Keratinocyte (primary cell): ENCODE measurements around the gene ZNF831. TPM values are rescaled to one million over a fixed set of nuclear protein-coding genes. Genes with fewer than 3 reads are reported as not detected.

Source experiments
- DNase-seq: peaks from one replicate; pipeline ENCODE4 v3.0.0-alpha.2; 2011; ENCODE audit warnings: low read depth, missing footprints, low spot score
- FAIRE-seq: peaks from 2 replicates; lab custom pipeline; 2011; peaks lifted over from hg19 to GRCh38; lab: Jason Lieb, UNC
- H2AFZ ChIP-seq: 2 replicates; pipeline ENCODE4 v1.6.0; 2012; ENCODE audit warnings: low read length, control low read depth, inconsistent platforms; ENCODE audit not compliant: control insufficient read depth
- H3K27ac ChIP-seq: 2 replicates; pipeline ENCODE4 v1.5.1; 2011; ENCODE audit warnings: low read length; ENCODE audit not compliant: control insufficient read depth, insufficient read depth
- H3K27me3 ChIP-seq: 3 replicates; pipeline ENCODE4 v1.6.0; 2011; ENCODE audit warnings: low read length; ENCODE audit not compliant: control insufficient read depth, insufficient read depth; ENCODE audit errors: extremely low read depth
- H3K36me3 ChIP-seq, 2 experiments: 2 replicates in 1 of 2; 3 replicates in 1 of 2; pipeline ENCODE4 v1.5.1; 2011; ENCODE audit warnings: low read length in 2 of 2, mild to moderate bottlenecking in 1 of 2; ENCODE audit not compliant: control insufficient read depth in 2 of 2, insufficient read depth in 2 of 2; ENCODE audit errors: extremely low read depth in 1 of 2
- H3K4me1 ChIP-seq: 3 replicates; pipeline ENCODE4 v1.5.1; 2011; ENCODE audit warnings: low read length; ENCODE audit not compliant: control insufficient read depth, insufficient read depth; ENCODE audit errors: extremely low read depth
- H3K4me2 ChIP-seq: 3 replicates; pipeline ENCODE4 v1.6.0; 2011; ENCODE audit warnings: low read depth, low read length; ENCODE audit not compliant: control insufficient read depth, insufficient read depth; ENCODE audit errors: extremely low read depth
- H3K4me3 ChIP-seq, 3 experiments: fragments of 200-600 bp in 1 of 3; sonication (generic) in 1 of 3; 2 replicates in 2 of 3; 3 replicates in 1 of 3; pipeline ENCODE4 v1.5.1; 2011 to 2016; ENCODE audit warnings: low read length in 3 of 3, mild to moderate bottlenecking in 3 of 3, control low read depth in 2 of 3, inconsistent platforms in 1 of 3, low read depth in 1 of 3, mixed read lengths in 1 of 3, mixed run types in 1 of 3, moderate library complexity in 1 of 3; ENCODE audit not compliant: control insufficient read depth in 2 of 3, insufficient read depth in 2 of 3; ENCODE audit errors: extremely low read depth in 1 of 3
- H3K79me2 ChIP-seq: 2 replicates; pipeline ENCODE4 v1.6.0; 2012; ENCODE audit warnings: low read length; ENCODE audit not compliant: control insufficient read depth, insufficient read depth
- H3K9ac ChIP-seq: 3 replicates; pipeline ENCODE4 v1.6.0; 2011; ENCODE audit warnings: low read length; ENCODE audit not compliant: control insufficient read depth, insufficient read depth; ENCODE audit errors: extremely low read depth
- H3K9me1 ChIP-seq: 3 replicates; pipeline ENCODE4 v1.6.0; 2011; ENCODE audit warnings: low read length; ENCODE audit not compliant: control insufficient read depth, insufficient read depth; ENCODE audit errors: extremely low read depth
- H3K9me3 ChIP-seq: 2 replicates; pipeline ENCODE4 v1.5.1; 2012; ENCODE audit warnings: low read depth, low read length; ENCODE audit not compliant: control insufficient read depth
- H4K20me1 ChIP-seq: 3 replicates; pipeline ENCODE4 v1.6.0; 2011; ENCODE audit warnings: low read length; ENCODE audit not compliant: control insufficient read depth, insufficient read depth; ENCODE audit errors: extremely low read depth
- CTCF ChIP-seq, 3 experiments: IDR thresholded peaks in 1 of 3; conservative IDR thresholded peaks in 1 of 3; optimal IDR thresholded peaks in 1 of 3; 2 replicates in 2 of 3; 3 replicates in 1 of 3; pipeline versions ENCODE3 to v1.5.1; 2011; ENCODE audit warnings: low read length in 3 of 3, mild to moderate bottlenecking in 3 of 3, moderate library complexity in 2 of 3, control low read depth in 1 of 3, inconsistent platforms in 1 of 3; ENCODE audit not compliant: insufficient read depth in 2 of 3; ENCODE audit errors: extremely low read depth in 1 of 3
- EZH2 ChIP-seq: IDR thresholded peaks from one replicate; pipeline ENCODE4 v1.6.1; 2012; ENCODE audit warnings: inconsistent platforms, mild to moderate bottlenecking, low read length, moderate library complexity
- dilution Hi-C: fragments of 300-500 bp; cut with MboI; formaldehyde crosslinking; loops from one replicate; pipeline ENCODE4 v1.7.0; 2020; ENCODE audit warnings: low sequenced_read_pairs; ENCODE audit not compliant: extremely low pct_ligation_motif_present
- polyA plus RNA-seq, 5 experiments: library from polyadenylated mRNA; depleted of rRNA in 3 of 5; stranded (reverse) in 3 of 5; stranded (forward) in 1 of 5; unstranded in 1 of 5; fragments of >200 nt; gene quantifications; 1 replicate in 1 of 5; 2 replicates in 3 of 5; 3 replicates in 1 of 5; pipeline versions ENCODE4 v1.2.1 to v1.2.3, GENCODE V29; 2011 to 2012; ENCODE audit warnings: missing spikeins in 2 of 5, low read depth in 1 of 5, low replicate concordance in 1 of 5

ZNF831 gene
- polyA plus RNA-seq, 1 donor (not counting 4 experiments of a cell fraction or from before 2014, with no cell fraction given), result not detected

GRCh38 chr20:59307270-59307669, 143.6 kb downstream of the ZNF831 start:
- no peaks in the 10 kb centered on the region for H3K36me3 ChIP-seq
- H4K20me1 ChIP-seq, result no peaks in the 10 kb centered on the region
- no peak overlapping the region for H3K4me3 ChIP-seq
- H3K4me2 ChIP-seq, result no peak overlapping the region
- no peaks in the 10 kb centered on the region for H3K27me3 ChIP-seq
- H3K9ac ChIP-seq, result no peak overlapping the region
- no peaks in the 10 kb centered on the region for H3K9me3 ChIP-seq
- H3K79me2 ChIP-seq, result no peaks in the 10 kb centered on the region
- TF ChIP-seq CTCF (optimal IDR thresholded peaks at IDR 0.05 in 1 of 3, IDR thresholded peaks at IDR 0.05 in 1 of 3, conservative IDR thresholded peaks at IDR 0.05 in 1 of 3; ENCODE audit: extremely low read depth in 1 of 3, insufficient read depth in 2 of 3, low read length in 3 of 3) (no peak), EZH2 (no peak)
- FAIRE-seq, result no peak
- H2AFZ ChIP-seq, result no peak overlapping the region
- dilution Hi-C loops, result no loop called here
- no peaks in the 10 kb centered on the region for H3K9me1 ChIP-seq
- H3K27ac ChIP-seq, result no peak overlapping the region
- no peaks in the 10 kb centered on the region for H3K4me1 ChIP-seq
- no peak for DNase-seq

Other genes starting within 250 kb of the ZNF831 start
- 59.7 to 105 TPM (median 68.5 TPM) in 3 replicates for gene NELFCD, start 182.6 kb upstream of the ZNF831 start, polyA plus RNA-seq
- 102 to 171 TPM (median 138 TPM) in 3 replicates for gene CTSZ, start 156.6 kb upstream of the ZNF831 start, polyA plus RNA-seq
- 0.03 TPM in 1 of 3 replicates, not detected in the others for gene TUBB1, start 144.4 kb upstream of the ZNF831 start, polyA plus RNA-seq
- gene ATP5F1E, start 131.5 kb upstream of the ZNF831 start, polyA plus RNA-seq, result 48.3 to 100 TPM (median 99.7 TPM) in 3 replicates
- gene PRELID3B, start 121.0 kb upstream of the ZNF831 start, polyA plus RNA-seq, result 70.7 to 86.9 TPM (median 75.3 TPM) in 3 replicates
- not detected in 3 replicates for gene EDN3, start 136.8 kb downstream of the ZNF831 start, polyA plus RNA-seq